NCI-H1105 treated with DMSO at 0.1 percent for 48 hours (cell line): ENCODE data around the gene MANSC4.

Source experiments
- DNase-seq: peaks from one replicate; lab custom pipeline; 2025; lab: John Stamatoyannopoulos, UW

The MANSC4 gene

GRCh38 chr12:27800819-27801218, 20.8 kb upstream of the MANSC4 start:
- no peak for DNase-seq

- no peak for DNase-seq
Observed at GRCh38 chr12:27797301-27798025, 17.4 kb upstream of the MANSC4 start.

GRCh38 chr12:27796128-27796527, 16.1 kb upstream of the MANSC4 start:
- no peak for DNase-seq

GRCh38 chr12:27794818-27795584, 15.0 kb upstream of the MANSC4 start:
- no peak for DNase-seq

- DNase-seq, result no peak
Observed at GRCh38 chr12:27790179-27790578, 10.1 kb upstream of the MANSC4 start.

- no peak for DNase-seq
Observed at GRCh38 chr12:27787559-27787958, 7.5 kb upstream of the MANSC4 start.

GRCh38 chr12:27785882-27786570, 6.0 kb upstream of the MANSC4 start:
- no peak for DNase-seq

GRCh38 chr12:27782481-27782880, 2.4 kb upstream of the MANSC4 start:
- no peak for DNase-seq

- no peak for DNase-seq
Observed at GRCh38 chr12:27781680-27782079, 1.6 kb upstream of the MANSC4 start.

GRCh38 chr12:27780612-27781408, 774 bp upstream of the MANSC4 start:
- peak; percentile 59 for DNase-seq

GRCh38 chr12:27779416-27779919, 568 bp downstream of the MANSC4 start:
- peak; percentile 37 for DNase-seq

GRCh38 chr12:27778206-27778605, 1.8 kb downstream of the MANSC4 start:
- DNase-seq, result no peak

- no peak for DNase-seq
Observed at GRCh38 chr12:27777141-27777540, 2.9 kb downstream of the MANSC4 start.

GRCh38 chr12:27772328-27773049, 7.5 kb downstream of the MANSC4 start:
- DNase-seq, result no peak

GRCh38 chr12:27771481-27772327, 8.3 kb downstream of the MANSC4 start:
- no peak for DNase-seq

GRCh38 chr12:27769142-27769673, 10.8 kb downstream of the MANSC4 start:
- DNase-seq, result no peak

- no peak for DNase-seq
Observed at GRCh38 chr12:27766587-27766986, 13.4 kb downstream of the MANSC4 start.

GRCh38 chr12:27762757-27763156, 17.3 kb downstream of the MANSC4 start:
- no peak for DNase-seq

GRCh38 chr12:27756670-27757195, 23.3 kb downstream of the MANSC4 start:
- DNase-seq, result no peak

- DNase-seq, result no peak
Observed at GRCh38 chr12:27754795-27755194, 25.2 kb downstream of the MANSC4 start.
